Glomerular visceral epithelial cell (primary cell): Measurements from ENCODE around the gene BABAM2.

ENCODE experiments used
- DNase-seq: peaks from one replicate; pipeline ENCODE4 v3.0.0-alpha.2; 2016; ENCODE audit errors: extremely low spot score

Gene BABAM2

DNA sequence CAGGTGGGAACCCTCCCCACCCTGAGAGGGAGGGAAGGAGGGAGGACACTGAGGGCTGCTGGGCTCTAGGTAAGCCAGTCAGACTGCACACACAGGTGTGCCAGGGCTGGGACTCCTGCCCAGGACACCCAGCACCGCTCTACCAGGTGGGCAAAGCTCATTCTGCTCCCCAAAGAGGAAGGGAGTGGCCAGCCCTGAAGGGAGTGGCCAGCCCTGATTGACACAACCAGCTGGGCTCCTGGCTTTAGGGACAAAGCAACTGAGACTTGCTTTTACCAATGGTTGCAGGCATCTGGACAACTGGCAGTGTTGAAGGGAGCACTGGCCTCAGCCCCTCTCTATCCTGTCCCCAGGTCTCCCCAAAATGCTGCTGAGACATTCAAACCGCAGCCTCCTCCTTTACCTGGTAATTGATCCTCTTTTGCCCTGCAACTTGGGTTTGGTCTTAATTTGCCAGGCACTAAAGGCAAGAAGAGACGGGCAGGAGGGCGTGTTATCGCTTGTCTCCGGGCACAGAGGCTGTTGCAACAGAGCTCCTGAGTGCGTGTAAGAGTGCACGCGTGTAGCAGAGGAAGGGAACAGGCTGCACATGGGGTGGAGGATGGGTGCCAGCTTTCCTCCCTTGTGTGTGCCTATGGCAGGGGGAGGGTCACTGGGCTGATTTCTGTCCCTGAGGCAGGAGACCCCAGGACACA lies 487.6 kb downstream of the BABAM2 start:
- no peak for DNase-seq

DNA sequence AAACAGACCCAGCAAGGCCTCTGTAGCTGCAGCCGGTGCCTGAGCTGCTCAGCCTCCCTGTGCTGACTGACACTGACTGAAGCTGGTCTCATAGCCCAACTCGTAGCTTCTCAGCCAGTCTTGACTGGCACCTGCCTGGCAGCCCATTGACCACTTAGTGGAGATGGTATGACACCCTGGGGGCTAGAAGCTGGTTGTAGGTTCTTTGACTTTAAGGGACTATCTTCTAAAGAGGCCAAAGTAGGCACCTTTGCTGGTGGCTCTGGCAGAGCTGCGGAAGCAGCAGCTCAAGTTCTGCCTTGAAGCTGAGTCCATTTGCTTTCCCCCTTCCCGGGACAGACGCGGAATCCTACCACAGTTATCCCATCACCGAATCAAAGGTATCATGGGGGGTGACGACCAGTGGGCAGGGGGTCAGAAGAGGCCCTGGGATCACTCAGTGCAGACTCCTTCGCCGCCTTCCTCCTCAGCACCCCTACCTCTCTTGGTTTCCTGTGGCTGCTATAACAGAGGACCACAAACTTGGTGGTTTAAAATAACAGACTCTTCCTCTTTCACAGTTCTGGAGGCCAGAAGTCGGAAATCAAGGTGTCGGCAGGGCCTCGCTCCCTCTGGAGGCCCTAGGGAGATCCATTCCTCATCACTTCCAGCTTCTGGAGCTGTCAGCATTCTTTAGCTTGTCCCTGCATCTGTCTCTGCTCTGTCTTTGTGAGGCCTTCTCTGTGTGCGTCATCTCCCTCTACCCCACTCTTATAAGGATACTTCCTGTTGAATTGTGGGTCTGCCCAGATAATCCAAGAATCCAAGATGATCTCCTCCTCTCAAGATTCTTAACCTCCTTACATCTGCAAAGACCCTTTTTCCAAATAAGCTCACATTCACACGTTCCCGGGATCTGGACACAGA lies 488.4 kb downstream of the BABAM2 start:
- DNase-seq: no peak

DNA sequence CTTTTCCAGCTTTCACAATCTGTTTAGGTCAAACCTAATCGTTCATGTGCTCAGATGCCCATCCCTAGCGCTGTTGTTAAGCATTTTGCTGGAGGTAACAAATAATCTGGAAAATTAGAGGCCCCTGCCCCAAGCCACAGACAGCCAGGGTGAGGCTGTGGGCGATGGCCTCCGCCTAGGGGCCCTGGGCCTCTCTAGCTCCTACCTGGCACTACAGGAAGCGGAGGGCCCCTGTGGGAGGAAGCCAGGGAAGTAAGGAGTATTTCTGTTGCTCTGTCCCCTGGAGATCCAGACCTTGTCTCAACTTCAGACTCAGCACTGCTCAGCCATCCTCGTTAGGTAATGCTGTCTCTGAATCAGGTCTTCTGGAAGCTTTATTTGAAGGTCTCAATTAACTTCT lies 489.7 kb downstream of the BABAM2 start:
- no peak for DNase-seq

DNA sequence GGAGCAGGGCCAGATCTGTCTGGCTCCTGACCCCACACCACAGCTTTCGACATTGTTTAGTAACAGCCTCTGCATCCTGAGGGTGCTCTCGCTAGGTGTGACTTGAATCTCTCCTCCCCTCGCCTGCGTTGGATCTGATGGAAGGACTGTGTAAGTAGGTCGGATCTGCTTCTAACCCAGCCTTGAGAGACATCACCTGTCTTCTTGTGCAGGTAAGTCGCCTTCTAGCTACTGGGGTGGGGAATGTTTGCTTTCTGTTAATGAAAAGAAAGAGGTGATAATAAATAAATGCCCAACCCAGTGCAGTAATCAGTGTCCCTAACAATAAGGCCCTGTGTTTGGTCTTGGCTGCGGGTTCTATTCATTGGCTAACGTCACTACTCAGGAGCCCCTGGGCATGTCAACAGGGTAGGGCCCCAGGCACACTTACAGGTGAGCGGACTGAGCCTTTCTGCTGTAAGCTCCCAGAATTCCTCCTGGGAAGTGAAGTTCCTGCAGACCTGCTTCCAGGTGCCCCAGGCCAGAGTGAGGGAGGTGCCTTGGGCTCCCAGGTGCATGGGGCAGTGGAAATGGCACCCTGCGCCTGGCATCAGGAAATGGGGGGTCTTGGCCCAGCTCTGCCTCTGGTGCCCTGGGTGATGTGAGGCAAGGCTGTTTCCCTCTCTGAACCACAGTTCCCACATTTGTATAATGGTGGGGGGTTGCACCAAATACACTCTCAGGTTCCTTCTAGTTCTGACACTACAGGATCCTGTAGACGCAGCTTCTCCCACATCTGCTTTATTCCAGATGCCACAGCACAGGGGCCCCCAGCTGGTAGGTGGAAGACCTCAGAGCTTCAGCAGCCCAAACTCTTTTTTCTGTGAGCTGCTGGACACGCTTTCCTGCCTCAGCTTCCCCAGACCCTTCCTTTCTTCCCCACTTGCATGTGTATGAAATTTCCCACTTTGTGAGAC lies 491.0 kb downstream of the BABAM2 start:
- no peak for DNase-seq

DNA sequence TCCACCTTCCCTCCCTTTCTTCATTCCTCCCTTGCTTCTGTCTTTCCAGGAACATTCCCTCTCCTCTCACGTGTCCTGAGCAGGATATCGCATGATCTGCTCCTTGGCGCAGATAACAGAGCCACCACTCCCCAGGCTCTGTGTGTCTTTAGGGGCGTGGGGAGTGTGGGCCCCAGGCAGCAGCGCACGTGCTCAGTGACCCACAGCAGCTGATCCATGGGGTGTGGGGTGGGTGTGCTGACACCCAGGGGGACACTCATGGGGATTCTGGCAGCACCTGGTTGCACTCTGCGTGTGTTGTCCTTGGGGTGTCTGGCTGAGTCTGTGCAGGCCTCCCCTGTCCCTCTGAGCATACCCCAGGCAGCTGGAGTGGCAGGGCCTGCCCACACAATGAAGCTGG lies 492.2 kb downstream of the BABAM2 start:
- DNase-seq: no peak

DNA sequence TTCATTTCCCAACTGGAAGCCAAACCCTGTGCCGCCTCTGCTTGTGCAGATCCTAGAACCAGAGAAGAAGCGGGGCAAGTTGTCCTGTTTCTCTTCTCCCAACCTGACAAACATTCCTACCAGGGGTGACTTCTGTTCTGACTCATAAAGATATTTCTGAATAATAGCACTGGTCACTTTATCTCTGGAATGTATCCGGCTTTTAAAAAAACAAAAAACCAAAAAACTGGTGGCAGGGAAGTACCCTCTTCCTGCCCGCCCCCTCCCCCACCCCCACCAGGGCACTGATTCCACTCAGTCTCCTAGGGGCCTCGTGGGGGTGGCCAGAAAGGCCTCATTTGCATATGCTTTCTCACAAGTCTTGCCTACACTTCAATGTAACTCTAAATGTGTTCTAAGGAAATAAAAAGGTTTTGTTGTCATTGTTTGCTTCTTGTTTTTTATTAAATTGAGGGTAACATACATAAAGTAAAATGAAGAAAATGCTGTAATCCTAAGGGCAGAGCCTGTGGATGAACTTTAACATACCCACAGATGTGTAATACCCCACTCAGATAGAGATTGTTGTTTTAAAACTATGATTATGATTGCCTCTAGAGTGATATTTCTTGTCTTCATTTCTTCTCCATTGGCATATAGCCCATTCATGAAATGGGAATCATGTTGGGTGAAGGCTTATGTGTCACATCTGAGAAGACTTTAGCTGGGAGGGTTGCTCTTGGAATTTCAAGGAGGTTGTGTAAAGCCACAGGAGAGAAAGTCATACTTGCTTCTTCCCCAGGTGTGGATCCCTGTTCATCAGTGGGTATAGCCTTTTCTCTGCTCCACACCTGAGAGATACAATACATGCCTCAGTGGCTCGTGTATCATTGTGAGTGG lies 496.8 kb downstream of the BABAM2 start:
- peak; percentile 42 for DNase-seq
